Naive thymus-derived CD4-positive, alpha-beta T cell (primary cell): ENCODE measurements around the gene MROH7. TPM values are rescaled to one million over a fixed set of nuclear protein-coding genes. Genes with fewer than 3 reads are reported as not detected.
"Not testable (repeated sequence)": the region's sequence is repeated elsewhere in the genome, so short reads cannot be mapped to it uniquely, and the experiment has no call there.

Source experiments
- ATAC-seq: fragments of 150-1000 bp; cut with Tn5 transposase; 2 replicates; pipeline ENCODE4 v1.10.0; 2021; ENCODE audit warnings: mild to moderate bottlenecking, moderate library complexity
- CTCF ChIA-PET: fragments of 350-600 bp; sonication (Branson Sonifier 250); formaldehyde crosslinking; loops from one replicate; lab custom pipeline; 2021; ENCODE audit warnings: antibody characterized with exemption; lab: Charles Lee
- POLR2A ChIA-PET: fragments of 350-600 bp; sonication (Branson Sonifier 250); formaldehyde crosslinking; loops from one replicate; lab custom pipeline; 2021; ENCODE audit warnings: antibody characterized with exemption, inconsistent platforms; lab: Charles Lee
- DNase-seq, 9 donors: peaks; one replicate each; pipeline versions ENCODE4 v3.0.0 to v3.0.0-alpha.2; 2020 to 2022; ENCODE audit warnings: mixed read lengths in 1 of 9
- H3K27ac ChIP-seq: one replicate; pipeline ENCODE4 v1.7.0; 2013; ENCODE audit warnings: mild to moderate bottlenecking, low read depth, low read length, moderate library complexity
- H3K27me3 ChIP-seq, 2 donors: one replicate each; pipeline ENCODE4 v1.7.0; 2013; ENCODE audit warnings: low read length in 2 of 2, mild to moderate bottlenecking in 2 of 2, moderate library complexity in 2 of 2; ENCODE audit not compliant: control insufficient read depth in 2 of 2, insufficient read depth in 2 of 2
- H3K36me3 ChIP-seq, 3 experiments: 1 replicate in 2 of 3; 2 replicates in 1 of 3; pipeline ENCODE4 v1.7.0; 2013; ENCODE audit warnings: low read length in 3 of 3, mild to moderate bottlenecking in 3 of 3, moderate library complexity in 1 of 3; ENCODE audit not compliant: insufficient read depth in 3 of 3, control insufficient read depth in 2 of 3
- H3K4me1 ChIP-seq, 2 donors: one replicate each; pipeline ENCODE4 v1.7.0; 2013; ENCODE audit warnings: low read length in 2 of 2, mild to moderate bottlenecking in 2 of 2, moderate library complexity in 1 of 2; ENCODE audit not compliant: control insufficient read depth in 2 of 2, insufficient read depth in 2 of 2
- H3K4me3 ChIP-seq: 2 replicates; pipeline ENCODE4 v1.7.0; 2013; ENCODE audit warnings: mild to moderate bottlenecking, low read length
- H3K9me3 ChIP-seq, 3 experiments: 1 replicate in 2 of 3; 2 replicates in 1 of 3; pipeline ENCODE4 v1.7.0; 2013; ENCODE audit warnings: low read length in 3 of 3; ENCODE audit not compliant: control insufficient read depth in 2 of 3
- H3K27ac Mint-ChIP-seq, 9 donors: one replicate each; pipeline ENCODE4 v1.8.0; 2020 to 2022; ENCODE audit warnings: mixed read lengths in 9 of 9, mild to moderate bottlenecking in 8 of 9, moderate library complexity in 5 of 9, inconsistent platforms in 2 of 9
- H3K27me3 Mint-ChIP-seq, 5 donors: one replicate each; pipeline ENCODE4 v1.8.0; 2021 to 2022; ENCODE audit warnings: mixed read lengths in 5 of 5, mild to moderate bottlenecking in 1 of 5
- H3K36me3 Mint-ChIP-seq, 5 donors: one replicate each; pipeline ENCODE4 v1.8.0; 2020 to 2022; ENCODE audit warnings: mixed read lengths in 5 of 5, mild to moderate bottlenecking in 3 of 5, inconsistent platforms in 1 of 5
- H3K4me1 Mint-ChIP-seq, 7 donors: one replicate each; pipeline ENCODE4 v1.8.0; 2020 to 2022; ENCODE audit warnings: mixed read lengths in 7 of 7, mild to moderate bottlenecking in 3 of 7, inconsistent platforms in 1 of 7
- H3K4me3 Mint-ChIP-seq, 10 donors: one replicate each; pipeline ENCODE4 v1.8.0; 2020 to 2022; ENCODE audit warnings: mild to moderate bottlenecking in 10 of 10, mixed read lengths in 10 of 10, moderate library complexity in 6 of 10, inconsistent platforms in 2 of 10
- H3K9me3 Mint-ChIP-seq, 11 donors: one replicate each; pipeline ENCODE4 v1.8.0; 2020 to 2022; ENCODE audit warnings: mixed read lengths in 11 of 11, mild to moderate bottlenecking in 4 of 11, inconsistent platforms in 1 of 11, moderate library complexity in 1 of 11
- intact Hi-C, 2 donors: fragments of 100-400 bp; cut with micrococcal nuclease; formaldehyde crosslinking; loops; one replicate each; pipeline ENCODE4 v1.15.1; 2023
- polyA plus RNA-seq, 2 donors: library from polyadenylated mRNA; unstranded; fragments of 300-500 nt; fragmentation: Illumina TruSeq; gene quantifications; one replicate each; pipeline ENCODE4 v1.2.3, GENCODE V29; 2021
- total RNA-seq, 6 experiments: library from RNA in 5 of 6; stranded (reverse) in 5 of 6; gene quantifications; 1 replicate in 5 of 6; 2 replicates in 1 of 6; pipeline ENCODE4 v1.2.3 and lab custom pipeline; 2021 to 2026

MROH7 gene
- total and polyA plus RNA-seq, 7 experiments from 2014 or later = 0.15 to 1.9 (median 0.33) TPM; not detected in 3

DNA sequence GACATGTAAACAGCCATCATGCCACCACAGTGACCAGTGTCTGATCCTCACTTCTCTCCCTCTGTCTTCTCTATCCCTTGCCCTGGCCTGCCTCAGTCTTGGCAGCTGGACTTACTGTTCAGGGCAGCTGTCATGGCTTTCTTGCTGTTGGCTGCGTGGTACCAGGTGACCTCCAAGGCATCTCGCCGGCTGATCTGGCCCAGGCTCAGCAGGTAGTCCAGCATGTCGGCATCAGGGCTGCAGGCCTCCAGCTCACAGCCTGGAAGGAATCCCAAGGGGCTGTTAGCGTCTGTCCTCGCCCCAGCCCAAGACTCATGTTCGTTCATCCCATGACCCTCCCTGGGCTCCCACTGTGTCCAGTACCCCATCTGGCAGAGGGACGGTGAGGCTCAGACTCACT, 21.8 kb upstream of the MROH7 start:
- CTCF ChIA-PET = interaction anchor here (0.6 kb wide), 1 partner anchor 551 kb away, joined by 3 read pairs; no protein-coding TSS in a partner anchor
- DNase-seq (no peak), ATAC-seq (no peak)
- Mint-ChIP-seq H3K27ac (no peak overlapping the region), H3K27me3 (peaks cover 0 to 12% (median 3%) of the 10 kb centered on the region in 5 donors), H3K36me3 (no peaks in the 10 kb centered on the region), H3K4me1 (no peaks in the 10 kb centered on the region), H3K9me3 (peaks cover 0 to 2% (median 0%) of the 10 kb centered on the region in 11 donors), H3K4me3 (no peak overlapping the region)
- intact Hi-C loops = no loop called here
- no peaks in the 10 kb centered on the region for H3K9me3 ChIP-seq
- no peaks in the 10 kb centered on the region for H3K27me3 ChIP-seq
- H3K27ac ChIP-seq = no peak overlapping the region
- no peaks in the 10 kb centered on the region for H3K36me3 ChIP-seq
- H3K4me1 ChIP-seq = no peaks in the 10 kb centered on the region
- H3K4me3 ChIP-seq = no peak overlapping the region
- POLR2A ChIA-PET = no interaction called here

DNA sequence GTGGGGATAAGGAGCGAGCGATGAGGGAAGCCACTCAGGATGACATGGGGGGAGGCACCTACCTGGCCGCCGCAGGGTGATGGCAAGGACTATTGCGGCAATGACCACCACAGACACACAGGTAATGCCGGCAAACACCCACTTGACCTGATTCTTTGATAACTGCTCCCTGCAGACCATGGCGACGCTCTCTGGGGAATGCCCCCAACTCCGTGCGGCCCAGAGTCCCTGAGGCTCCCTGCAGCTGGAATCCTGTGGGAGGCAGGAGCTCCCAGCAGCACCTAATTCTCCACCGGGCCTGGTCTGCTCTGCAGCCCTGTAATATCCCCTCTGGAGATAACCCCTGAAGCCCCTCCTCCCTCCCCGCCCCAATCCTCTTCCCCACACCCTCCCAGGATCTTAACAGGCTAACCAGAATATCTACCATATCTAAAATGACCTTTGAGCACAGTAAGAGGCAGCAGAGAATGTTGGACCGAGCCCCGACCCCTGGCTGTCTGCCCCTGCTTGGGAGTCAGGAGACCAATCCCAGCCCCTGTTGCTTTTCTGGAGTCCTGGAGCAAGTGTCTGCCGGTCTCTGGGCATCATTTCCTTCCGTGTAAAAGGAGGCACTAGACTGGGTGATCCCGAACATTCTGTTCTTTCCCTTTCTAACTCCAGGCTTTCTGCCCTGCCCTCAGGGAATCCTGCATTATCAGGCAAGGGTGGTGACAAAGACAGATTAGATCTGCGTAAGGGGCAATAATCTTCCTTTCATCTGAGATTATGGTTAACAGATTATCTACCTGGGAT, 18.2 kb upstream of the MROH7 start, which contains the start of gene FAM151A:
Gene FAM151A, minus strand, starts transcription at position 310 of the 792 bp plus-strand sequence. Its CDS starts 130 bp downstream, at position 180.
- Histone ChIP-seq H3K4me1 (no peaks in the 10 kb centered on the region), H3K9me3 (no peaks in the 10 kb centered on the region), H3K36me3 (no peaks in the 10 kb centered on the region), H3K27me3 (no peaks in the 10 kb centered on the region), H3K27ac (no peak within 1 kb of the TSS), H3K4me3 (no peak within 1 kb of the TSS)
- intact Hi-C loops = no loop called here
- CTCF ChIA-PET = no interaction called here
- POLR2A ChIA-PET = no interaction called here
- no peaks in the 10 kb centered on the region for H3K36me3 Mint-ChIP-seq
- H3K4me1 Mint-ChIP-seq = no peaks in the 10 kb centered on the region
- DNase-seq (no peak), ATAC-seq (no peak)
- H3K9me3 Mint-ChIP-seq = peaks cover 0 to 2% (median 0%) of the 10 kb centered on the region in 11 donors
- no peak within 1 kb of the TSS for H3K27ac Mint-ChIP-seq
- H3K4me3 Mint-ChIP-seq = no peak within 1 kb of the TSS
- H3K27me3 Mint-ChIP-seq = peaks cover 0 to 12% (median 5%) of the 10 kb centered on the region in 5 donors

DNA sequence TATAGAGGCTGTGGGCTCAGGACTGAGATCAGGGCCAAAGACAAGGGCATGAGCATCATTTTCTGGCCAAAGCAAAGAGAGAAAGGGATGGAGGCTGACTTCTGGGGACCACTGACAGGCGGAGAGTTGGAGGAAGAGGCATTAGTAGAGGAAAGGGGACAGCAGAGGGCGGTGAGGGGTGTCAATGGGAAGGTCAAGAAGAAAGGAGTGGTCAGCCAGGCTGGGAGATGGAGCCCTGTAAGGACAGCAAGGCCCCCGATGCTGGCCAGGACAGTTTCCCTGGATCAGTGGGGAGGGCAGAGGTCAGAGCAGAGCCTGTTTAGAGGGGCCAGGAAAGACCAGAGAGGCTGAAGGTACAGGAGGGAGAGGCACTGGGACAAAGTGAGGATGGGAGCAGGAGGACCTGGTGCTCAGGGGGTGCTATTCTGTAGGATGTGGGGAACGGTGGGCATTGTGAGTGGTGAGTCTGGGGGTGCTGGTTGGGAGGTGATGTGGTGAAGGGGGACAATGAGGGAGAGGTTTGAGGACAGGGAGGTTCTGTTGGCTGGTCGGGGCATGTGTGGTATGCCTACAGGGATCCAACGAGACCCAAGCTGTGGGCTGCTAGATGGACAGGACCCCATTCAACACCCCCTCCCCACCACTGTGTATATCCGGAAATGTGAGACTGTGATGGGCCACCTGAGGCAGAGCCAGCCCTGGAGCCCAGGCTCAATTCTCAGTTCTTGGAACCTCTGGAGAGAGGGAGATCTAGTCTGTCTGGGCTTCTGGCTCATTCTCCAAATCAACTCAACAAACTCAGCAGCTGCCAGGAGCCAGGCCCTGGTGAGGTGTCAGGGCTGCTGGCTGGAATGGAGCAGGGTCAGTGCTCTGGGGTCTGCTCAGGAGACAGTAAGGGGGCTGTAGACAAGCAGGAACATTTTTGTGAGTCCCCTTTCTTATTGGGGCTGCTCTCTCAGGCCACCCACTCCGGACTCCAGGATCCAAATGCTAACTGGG, 16.8 kb upstream of the MROH7 start:
- H3K9me3 ChIP-seq = no peaks in the 10 kb centered on the region
- no peak for ATAC-seq
- Mint-ChIP-seq H3K9me3 (peaks cover 0 to 2% (median 0%) of the 10 kb centered on the region in 11 donors), H3K4me3 (no peak overlapping the region), H3K27me3 (peaks cover 0 to 11% (median 5%) of the 10 kb centered on the region in 5 donors), H3K36me3 (no peaks in the 10 kb centered on the region), H3K27ac (no peak overlapping the region), H3K4me1 (no peaks in the 10 kb centered on the region)
- ChIA-PET POLR2A (no interaction called here), CTCF (no interaction called here)
- H3K27ac ChIP-seq = no peak overlapping the region
- intact Hi-C loops = no loop called here
- no peak overlapping the region for H3K4me3 ChIP-seq
- no peaks in the 10 kb centered on the region for H3K36me3 ChIP-seq
- no peaks in the 10 kb centered on the region for H3K27me3 ChIP-seq
- no peak for DNase-seq
- H3K4me1 ChIP-seq = no peaks in the 10 kb centered on the region

DNA sequence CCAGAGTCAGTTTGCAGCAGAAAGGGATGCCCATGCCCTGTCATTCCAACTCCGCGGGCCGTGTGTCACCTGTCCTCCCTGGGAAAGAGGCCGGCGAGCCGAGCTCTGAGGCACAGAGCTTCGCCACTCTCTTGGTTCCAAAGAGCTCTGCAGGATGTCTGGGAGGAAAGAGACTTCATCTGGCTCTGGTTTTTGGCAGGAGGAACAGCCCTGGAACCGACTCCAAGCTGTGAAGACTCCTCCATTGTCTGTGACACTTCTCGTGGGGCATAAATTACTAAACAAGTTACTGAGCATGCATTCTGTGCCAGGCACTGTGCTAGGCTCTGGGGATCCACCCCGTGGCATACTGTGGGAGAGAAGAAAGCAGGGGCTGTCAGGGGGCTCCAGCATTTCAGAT, 14.4 kb upstream of the MROH7 start:
- peaks cover 0 to 4% (median 0%) of the 10 kb centered on the region in 11 donors for H3K9me3 Mint-ChIP-seq
- peaks cover 0 to 11% (median 4%) of the 10 kb centered on the region in 5 donors for H3K27me3 Mint-ChIP-seq
- H3K27ac Mint-ChIP-seq = no peak overlapping the region
- Histone ChIP-seq H3K9me3 (no peaks in the 10 kb centered on the region), H3K4me1 (no peaks in the 10 kb centered on the region), H3K27ac (no peak overlapping the region), H3K36me3 (no peaks in the 10 kb centered on the region), H3K4me3 (no peak overlapping the region), H3K27me3 (no peaks in the 10 kb centered on the region)
- H3K36me3 Mint-ChIP-seq = no peaks in the 10 kb centered on the region
- no peak overlapping the region for H3K4me3 Mint-ChIP-seq
- DNase-seq (no peak), ATAC-seq (no peak)
- POLR2A ChIA-PET = no interaction called here
- intact Hi-C loops = no loop called here
- H3K4me1 Mint-ChIP-seq = no peaks in the 10 kb centered on the region
- CTCF ChIA-PET = no interaction called here

DNA sequence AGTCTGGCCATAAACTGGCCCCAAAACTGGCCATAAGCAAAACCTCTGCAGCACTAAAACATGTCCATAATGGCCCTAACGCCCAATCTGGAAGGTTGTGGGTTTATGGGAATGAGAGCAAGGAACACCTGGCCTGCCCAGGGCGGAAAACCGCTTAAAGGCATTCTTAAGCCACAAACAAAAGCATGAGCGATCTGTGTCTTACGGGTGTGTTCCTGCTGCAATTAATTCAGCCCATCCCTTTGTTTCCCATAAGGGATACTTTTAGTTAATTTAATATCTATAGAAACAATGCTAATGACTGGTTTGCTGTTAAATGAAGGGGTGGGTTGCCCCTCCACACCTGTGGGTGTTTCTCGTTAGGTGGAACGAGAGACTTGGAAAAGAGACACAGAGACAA, 5.8 kb upstream of the MROH7 start:
- H3K27ac ChIP-seq, POLR2A ChIA-PET, intact Hi-C loops, H3K4me1 Mint-ChIP-seq, H3K36me3 Mint-ChIP-seq, H3K27ac Mint-ChIP-seq, H3K27me3 ChIP-seq, CTCF ChIA-PET, ATAC-seq, H3K36me3 ChIP-seq, H3K4me3 ChIP-seq, H3K9me3 ChIP-seq, DNase-seq, H3K4me3 Mint-ChIP-seq, H3K4me1 ChIP-seq, H3K9me3 Mint-ChIP-seq: not testable (repeated sequence)
- peaks cover 4 to 18% (median 18%) of the 10 kb centered on the region in 5 donors for H3K27me3 Mint-ChIP-seq

DNA sequence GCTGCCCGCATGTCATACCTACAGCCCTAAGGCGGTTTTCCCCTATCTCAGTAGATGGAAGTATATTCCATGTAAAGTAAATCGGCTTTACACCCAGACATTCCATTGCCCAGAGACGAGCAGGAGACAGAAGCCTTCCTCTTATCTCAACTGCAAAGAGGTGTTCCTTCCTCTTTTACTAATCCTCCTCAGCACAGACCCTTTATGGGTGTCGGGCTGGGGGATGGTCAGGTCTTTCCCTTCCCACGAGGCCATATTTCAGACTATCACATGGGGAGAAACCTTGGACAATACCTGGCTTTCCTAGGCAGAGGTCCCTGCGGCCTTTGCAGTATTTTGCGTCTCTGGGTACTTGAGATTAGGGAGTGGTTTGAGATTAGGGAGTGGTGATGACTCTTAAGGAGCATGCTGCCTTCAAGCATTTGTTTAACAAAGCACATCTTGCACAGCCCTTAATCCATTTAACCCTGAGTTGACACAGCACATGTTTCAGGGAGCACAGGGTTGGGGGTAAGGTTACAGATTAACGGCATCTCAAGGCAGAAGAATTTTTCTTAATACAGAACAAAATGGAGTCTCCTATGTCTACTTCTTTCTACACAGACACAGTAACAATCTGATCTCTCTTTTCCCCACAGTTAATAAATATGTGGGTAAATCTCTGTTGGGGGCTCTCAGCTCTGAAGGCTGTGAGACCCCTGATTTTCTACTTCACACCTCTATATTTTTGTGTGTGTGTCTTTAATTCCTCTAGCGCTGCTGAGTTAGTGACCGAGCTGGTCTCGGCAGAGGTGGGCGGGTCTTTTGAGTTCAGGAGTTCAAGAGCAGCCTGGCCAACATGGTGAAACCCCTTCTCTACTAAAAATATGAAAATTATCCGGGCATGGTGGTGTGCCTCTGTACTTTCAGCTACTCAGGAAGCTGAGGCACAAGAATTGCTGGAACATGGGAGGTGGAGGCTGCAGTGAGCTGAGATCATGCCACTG, 4.8 kb upstream of the MROH7 start:
- H3K9me3 Mint-ChIP-seq, DNase-seq, POLR2A ChIA-PET: not testable (repeated sequence)

More for the DNA sequence above, 4.8 kb upstream of the MROH7 start:
- H3K4me1 Mint-ChIP-seq, CTCF ChIA-PET, H3K4me3 Mint-ChIP-seq, H3K36me3 Mint-ChIP-seq, H3K4me3 ChIP-seq, intact Hi-C loops, H3K36me3 ChIP-seq, H3K27ac Mint-ChIP-seq, H3K27ac ChIP-seq, H3K9me3 ChIP-seq, H3K4me1 ChIP-seq, H3K27me3 ChIP-seq, ATAC-seq: not testable (repeated sequence)
- H3K27me3 Mint-ChIP-seq = peaks cover 4 to 18% (median 18%) of the 10 kb centered on the region in 5 donors
